HG02943 (cell line): ENCODE measurements around the gene RIN3.
"Not testable (repeated sequence)": the region's sequence is repeated elsewhere in the genome, so short reads cannot be mapped to it uniquely, and the experiment has no call there.

ENCODE experiments used
- ATAC-seq: cut with Tn5 transposase; IDR thresholded peaks from one replicate; pipeline ENCODE4 v1.9.1; 2021; ENCODE audit warnings: mild to moderate bottlenecking, low read depth, moderate library complexity; ENCODE audit not compliant: unreplicated experiment

RIN3 gene

DNA sequence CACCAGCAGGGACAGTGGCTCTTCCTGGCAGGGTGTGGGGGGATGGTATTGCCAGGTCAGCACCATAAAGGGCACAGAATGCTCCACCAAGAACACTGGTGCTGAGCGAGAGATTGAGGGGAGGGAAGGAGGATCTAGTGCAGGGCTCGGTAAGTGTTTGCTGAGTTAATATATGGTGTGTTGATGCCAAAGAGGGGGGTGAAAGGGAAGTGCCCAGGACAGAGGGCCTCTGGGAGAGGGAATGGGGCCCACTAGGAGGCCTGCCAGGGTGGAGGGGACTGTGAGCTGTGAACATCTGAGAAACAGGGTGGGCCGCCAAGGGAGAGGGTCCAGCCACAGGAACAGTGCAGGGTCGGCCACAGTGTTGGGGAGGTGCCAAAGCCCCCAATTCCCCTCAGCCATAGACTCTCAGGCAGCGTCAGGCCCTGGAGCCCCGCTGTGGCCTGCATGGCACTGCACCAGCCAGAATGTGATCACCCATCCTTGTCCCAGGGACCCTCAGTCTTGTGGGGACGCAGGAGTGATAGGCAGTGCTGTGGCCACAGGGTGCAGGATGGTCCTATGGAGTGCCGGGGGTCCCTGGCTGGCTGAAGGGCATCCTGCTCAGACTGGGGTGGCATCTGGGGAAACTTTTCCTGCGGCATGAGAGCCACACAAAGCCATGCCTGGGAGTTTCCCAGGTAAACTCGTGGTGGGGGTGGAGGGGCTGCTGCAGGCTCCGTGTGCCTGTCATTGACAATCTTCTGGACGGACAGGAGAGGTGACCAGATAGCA, 11.9 kb downstream of the RIN3 start:
- ATAC-seq, result no peak

DNA sequence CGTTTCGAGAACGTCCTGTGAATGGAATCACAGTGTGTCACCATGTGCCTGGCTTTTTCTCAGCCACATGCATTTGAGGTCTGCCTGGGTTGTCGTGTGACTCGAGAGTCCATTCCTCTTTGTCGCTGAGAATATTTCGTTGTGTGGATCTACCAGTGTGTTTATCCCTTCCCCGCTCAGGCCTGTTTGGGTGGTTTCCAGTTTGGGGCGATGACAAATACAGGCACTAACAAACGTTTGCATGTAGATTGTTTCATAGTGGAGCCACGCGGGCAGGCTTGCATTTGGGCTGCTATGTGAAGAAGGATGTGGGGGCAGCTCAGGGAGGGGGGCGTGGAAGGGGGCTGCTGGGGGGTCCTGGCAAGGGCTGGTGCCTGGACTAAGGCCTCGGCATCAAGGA, 14.1 kb downstream of the RIN3 start:
- no peak for ATAC-seq

DNA sequence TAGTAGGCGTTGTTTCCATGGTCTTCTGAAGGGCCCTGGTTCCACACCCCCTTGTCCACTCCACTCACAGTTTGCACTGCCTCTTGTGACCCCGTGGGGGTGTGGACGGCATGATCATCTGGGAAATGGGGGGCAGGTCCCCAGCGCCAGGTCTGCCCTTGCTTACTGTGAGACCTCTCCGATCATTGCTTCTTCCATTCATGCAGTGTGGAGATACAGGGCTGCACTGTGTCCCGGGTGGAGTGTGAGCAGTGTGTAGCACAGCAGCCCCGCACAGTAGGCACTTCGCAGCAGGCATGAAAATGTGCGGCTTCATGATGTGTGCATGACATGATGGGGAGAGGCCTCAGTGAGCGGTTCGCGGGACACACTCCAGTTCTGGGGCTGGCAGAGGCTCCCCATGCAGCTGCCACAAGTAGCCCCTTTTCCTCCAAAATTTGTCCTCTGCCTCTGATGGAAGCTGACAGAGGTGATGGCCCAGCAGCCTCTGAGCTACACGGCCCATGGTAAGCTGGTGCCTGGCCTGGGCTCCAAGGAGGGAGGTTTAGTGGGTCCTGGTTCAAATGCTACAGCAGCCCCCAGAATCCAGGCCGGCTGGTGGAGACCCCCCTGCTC, 15.0 kb downstream of the RIN3 start:
- no peak for ATAC-seq

DNA sequence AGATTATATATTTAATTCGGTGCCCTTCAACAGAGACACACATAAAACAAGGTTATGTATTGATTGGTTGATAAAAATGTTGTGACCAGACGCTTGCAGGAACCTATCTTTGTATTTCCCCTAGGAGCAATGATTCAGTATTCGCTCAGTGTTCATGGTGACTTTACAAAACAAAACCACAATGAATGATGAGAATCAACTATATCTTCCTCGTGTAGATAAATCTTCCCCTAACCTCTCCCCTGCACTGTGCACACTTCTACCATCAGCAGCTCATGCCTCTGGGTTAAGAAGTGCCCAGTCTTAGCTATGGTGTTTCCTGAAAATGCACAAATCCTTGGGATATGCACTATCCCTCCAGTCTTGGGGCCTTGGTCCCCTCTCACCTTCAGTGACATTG, 16.3 kb downstream of the RIN3 start:
- ATAC-seq, result no peak

DNA sequence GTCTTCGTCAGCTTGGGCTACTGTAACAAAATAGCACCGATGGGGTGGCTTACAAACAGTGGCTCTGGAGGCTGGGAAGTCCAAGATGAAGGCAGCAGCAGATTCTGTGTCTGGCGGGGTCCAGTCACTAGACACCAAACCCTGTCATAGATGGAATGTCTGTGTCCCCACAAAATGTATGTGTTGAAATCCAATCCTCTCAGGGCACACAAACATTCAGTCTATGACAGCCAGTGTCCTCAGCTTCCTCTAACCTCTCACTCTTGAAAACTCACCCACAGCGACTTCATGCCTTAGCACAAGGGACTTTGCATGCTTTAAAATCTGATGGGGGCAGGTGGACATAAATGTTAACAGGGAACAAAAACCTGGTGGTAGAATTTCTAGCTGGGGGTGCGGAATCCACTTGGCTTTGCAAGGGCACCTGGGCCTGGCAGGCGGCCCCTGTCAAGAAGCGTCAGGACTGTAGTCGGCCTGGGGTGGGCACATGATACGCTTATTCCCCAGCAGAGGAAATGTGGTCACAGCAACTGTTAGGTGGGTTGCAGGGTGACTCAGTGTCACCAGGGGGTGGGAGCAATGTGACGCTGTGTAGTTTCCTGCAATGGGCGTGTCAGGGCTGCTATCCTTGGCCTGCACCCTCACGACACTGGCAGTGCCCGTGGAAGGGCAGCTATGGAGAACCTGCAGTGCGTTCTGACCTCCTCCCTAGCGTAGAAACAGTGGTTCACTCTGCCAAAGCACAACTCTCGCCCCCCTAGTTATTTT, 17.7 kb downstream of the RIN3 start:
- no peak for ATAC-seq

DNA sequence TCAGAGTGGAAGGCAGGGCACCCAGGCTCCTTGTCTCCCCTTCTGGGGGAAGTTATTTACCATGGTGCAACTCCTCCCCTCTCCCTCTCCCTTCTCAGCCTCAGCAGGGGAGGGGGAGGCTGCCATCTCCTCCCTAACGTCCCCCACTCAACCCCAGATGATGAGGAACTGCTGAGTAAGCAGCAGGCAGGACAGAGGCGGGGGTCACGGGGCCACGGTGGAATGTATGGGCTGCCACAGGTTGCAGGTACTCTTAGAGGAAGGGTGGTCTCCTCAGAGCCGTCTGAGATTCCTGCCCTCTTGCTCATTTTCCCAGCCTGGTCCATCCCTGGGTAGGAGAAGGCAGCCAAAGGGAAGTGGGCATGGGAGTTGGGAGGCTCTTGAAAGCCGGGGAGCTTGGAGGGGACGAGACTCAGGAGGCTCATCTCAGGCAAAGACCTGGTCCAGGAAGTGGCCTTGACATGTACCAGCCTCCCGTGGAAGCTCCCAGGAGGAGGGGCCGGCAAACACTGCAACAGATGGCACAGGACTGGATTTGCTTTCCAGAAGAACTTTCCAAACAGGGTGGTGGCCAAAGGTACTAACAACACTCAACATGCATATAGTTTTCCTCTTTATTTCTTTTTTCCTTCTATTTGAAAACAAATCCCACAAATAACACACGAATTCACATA, 19.0 kb downstream of the RIN3 start:
- no peak for ATAC-seq

DNA sequence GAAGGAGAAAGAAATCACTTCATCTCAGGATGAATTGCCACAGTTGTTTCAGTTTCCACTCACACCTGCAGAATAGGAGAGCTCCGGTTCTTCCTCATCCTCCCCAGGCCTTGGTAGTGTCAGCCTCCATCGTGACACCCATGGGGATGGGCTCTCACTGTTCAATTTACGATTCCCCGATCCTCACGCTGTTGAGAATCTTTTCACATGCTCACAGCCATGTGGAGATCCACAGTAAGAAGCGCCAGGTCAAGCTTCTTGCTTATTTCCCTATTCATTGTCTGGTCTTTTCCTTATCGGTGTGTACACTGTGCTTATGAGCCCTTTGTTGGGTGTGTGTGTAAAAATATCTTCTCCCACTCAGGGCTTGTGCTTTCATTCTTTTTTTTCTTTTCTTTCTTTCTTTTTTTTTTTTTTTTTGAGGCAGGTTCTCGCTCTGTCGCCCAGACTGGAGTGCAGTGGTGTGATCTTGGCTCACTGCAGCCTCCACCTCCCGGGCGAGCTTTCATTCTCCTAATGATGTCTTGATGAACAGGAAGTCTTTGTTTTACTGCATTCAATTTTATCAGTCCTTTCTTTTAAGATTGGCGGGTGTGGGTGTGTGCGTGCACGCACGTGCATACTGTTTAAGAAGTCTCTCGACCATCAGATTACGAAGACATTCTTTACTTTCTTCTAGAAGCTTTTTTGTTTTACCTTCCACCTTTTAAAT, 21.5 kb downstream of the RIN3 start:
- ATAC-seq, result no peak

DNA sequence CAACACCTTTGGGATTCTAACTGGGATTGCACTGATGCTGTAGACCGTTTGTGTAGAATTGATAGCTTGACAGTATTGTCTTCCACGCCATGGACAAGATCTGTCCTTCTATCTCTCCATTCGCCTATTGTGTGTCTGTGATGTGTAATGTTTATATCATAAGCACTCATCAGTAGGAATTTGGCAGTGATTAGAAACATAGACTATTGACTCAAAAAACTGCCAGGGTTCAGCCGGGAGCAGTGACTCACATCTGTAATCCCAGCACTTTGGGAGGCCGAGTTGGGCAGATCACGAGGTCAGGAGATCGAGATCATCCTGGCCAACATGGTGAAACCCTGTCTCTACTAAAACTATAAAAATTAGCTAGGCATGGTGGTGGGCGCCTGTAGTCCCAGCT, 22.6 kb downstream of the RIN3 start:
- not testable (repeated sequence) for ATAC-seq

DNA sequence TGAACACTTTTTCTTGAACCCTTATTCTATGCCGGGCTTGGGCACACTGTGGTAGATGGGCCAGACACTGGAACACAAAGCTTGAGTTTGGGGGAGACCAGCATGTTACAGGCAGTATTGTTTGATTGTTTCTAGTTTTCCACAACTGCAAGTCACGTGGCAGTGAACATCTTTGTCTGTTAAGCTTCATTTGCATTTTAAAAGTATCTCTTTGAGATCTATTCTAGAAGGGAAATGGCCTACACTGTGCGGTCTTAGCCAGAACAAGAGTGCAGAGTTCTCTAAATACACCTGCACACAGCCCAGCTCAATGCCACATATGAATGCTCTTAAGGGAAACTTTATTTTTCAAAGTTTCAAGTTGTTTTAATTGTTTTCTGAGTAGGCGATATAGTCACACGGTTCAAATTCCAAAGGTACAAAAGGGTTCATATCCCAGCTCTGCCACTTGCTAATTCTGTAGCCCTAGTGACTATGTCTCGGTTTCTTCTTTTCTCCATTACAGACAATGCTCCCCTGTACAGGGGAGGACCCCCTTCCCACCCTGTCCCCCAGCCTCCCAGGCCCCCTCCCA, 24.9 kb downstream of the RIN3 start:
- ATAC-seq, result peak; percentile 61

DNA sequence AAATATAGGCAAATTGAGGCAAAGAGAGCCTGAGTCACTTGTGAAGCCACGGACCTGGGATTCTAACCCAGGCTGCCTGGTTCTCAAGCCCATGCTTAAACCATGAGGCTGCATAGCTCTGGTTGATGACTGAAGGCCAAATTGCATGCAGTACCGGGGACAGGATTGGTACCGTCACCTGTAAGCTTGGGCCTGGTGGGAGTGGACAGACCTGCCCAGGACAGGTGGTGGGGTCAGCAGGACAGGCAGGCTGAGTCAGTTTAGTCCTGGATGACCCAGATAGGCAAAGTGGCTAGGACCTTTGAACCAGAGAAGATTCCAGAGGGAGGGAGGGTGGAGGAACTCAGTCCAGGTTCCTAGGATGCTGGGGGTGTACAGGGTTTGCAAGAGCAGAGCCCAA, 25.8 kb downstream of the RIN3 start:
- no peak for ATAC-seq

DNA sequence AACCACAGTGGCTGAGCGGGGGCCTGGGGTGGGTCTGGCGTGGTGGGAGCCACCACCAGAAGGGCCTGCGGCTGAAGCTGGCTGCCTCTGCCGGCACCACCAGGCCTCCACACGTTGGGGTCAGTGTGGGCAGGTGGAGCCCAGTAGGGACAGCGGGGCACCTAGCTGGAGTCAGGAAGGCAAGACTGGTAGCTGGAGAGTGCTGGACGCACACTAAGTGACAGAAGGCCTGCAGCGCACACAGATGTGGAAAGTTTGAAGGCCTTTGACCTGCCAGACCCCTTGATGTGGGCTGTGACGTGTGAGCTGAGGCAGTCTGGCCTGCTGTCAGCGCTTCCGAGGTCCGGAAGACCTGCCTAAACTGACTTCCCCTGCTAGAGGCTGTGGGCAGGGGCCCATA, 26.3 kb downstream of the RIN3 start:
- no peak for ATAC-seq

DNA sequence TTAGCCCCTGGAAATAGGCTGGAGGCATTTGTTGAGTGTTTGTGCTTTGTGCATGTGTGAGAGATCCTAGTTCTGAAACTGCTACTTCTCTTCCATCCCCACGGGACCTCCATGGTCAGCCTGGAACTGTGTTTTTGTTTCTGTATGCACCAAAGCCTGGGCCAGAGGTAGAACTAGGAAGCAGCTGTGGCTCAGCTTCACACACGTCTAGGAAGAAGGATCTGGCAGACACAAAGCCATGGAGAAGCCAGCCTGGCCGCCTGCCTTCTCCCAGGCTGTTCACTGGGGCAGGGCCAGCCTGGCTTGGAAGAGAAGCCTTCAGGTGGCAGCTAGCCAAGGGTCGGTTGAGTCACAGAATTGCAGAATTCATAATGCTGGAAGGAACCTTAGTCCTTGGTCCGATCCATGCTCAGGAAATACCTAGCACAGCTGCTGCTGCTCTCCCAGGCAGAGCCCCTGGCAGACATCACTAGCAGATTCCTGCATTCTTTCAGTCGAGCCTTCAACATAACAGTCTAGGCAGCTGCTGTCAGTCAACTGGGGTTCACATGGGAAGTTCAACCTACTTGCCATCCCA, 27.0 kb downstream of the RIN3 start:
- no peak for ATAC-seq

DNA sequence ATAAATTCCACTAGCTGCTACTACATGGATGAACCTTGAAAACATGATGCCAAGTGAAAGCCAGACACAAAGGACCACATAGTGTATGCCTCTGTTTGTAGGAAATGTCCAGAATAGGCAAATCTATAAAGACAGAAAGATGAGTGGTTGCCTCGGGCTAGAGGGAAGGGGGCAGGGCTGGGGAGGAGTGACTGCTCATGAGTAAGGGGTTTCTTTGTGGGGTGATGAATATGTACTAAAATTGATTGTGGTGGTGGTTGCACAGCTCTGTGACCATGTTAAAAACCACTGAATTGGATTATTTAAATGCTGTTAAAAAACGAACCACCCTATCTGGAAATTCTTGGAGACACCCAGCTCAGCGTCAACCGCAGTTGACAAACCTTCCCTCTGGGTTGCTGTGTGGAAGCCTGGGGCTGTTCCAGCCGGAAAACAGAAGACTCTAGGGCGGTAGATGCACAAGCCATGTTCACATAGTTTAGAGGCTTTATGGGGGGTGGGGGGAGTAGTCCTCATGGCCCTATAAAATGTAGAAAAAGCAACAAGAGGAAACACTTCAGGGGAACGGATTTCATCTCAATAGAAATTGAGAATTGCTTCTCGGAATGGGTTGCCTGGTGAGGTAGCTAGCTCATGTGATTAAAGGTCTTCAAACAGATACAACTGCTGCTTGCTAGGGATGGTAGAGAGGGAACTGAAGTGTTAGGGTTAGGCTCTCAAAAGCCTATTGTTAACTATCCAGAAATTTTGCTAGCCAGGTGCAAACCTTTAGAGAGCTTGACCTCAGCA, 29.4 kb downstream of the RIN3 start:
- ATAC-seq, result no peak

DNA sequence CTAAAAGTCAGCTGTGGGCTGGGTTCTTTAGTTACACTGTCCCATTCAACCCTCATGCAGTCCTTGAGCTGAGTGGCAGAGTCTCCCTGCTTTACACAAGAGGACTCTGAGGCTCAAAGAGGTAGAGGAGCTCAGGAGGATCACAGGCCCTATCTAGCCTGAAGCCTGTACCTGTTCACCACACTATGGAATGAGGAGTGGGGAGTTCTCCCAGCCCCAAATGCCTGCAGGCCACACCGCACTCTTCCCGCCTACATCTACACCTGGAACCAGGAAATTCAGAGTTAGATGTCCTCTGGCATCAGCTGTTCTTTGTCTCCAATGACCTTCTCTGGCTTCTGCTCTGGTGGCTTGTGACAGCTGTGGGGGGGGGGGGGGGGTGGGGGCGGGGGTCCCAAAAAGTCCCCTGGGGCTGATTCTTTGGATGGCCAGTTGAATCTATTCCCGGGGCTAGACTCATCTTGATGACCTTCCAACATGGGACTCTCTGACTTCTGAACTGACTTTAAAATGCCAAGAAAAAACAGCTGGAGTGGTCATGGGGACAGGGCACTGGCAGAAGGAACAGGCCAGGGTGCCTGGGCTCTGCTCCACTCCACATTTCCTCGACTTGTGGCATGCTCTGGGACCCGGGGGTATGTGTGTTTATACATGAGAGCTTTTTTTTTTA, 30.6 kb downstream of the RIN3 start:
- no peak for ATAC-seq

DNA sequence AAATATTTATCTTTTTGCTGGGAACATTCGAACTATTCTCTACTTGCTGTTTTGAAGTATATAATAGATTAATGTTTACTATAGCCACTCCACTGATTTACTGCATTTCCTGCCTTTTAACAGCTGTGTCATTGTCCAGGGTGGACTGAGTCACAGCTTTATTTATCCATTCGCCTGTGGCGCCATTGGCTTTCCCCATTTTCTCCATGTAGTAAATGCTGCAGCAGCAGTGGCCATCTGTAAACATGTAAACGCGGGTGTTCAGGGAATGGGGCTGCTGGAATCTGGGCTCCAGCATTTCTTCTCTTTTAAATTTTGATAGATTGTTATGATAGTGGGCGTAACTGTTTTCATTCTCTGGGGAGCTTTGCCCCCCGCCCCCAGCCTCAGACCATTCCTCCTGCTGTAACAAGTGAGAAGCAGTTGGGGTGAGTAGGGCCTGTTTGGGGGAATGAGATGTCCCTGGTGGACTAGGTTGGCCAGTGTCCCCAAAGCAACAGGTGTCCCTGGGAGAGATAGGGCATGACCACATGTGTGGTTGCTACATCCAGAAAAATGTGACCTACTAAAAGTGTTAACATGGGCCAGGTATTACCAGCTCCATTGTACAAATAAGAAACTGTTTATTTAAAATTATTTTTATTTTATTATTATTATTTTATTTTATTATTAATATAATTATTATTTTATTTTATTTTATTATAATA, 32.9 kb downstream of the RIN3 start:
- ATAC-seq, result no peak

DNA sequence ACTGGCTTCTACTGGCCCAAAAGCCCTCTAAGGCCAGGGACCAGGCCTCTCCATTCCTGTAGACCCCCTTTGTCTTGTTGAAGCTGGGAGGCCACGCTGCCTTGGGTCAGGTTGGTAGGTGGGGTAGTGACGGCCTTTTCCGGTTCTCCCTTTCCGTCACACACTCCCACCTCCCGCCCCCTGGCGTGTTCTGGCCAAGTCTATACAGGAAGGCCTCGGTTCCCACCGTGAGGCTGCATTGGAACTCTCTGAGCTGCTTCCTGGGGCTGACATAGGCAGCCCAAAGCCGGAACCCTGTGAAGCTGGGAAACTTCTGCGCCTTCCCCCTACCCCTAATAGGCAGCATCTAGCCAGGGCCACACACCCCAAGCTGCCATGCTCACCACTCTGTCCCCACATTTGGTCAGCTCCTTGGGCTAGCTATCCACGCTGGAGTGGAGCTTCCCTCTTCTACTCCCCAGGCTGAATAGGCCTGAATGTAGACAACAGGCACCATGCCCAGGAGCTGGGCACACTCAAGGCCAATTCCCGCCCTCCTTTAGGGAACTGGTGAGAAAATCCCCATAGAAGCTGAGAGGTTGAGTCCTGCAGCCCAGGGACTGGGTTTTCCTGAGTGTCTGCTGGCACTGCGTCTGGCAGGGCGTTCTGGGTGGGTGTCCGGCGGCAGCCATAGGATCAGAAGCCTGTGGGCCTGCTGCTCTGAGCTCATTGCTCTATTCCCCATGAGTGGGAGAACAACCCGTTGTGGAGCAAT, 35.7 kb downstream of the RIN3 start:
- ATAC-seq, result no peak

DNA sequence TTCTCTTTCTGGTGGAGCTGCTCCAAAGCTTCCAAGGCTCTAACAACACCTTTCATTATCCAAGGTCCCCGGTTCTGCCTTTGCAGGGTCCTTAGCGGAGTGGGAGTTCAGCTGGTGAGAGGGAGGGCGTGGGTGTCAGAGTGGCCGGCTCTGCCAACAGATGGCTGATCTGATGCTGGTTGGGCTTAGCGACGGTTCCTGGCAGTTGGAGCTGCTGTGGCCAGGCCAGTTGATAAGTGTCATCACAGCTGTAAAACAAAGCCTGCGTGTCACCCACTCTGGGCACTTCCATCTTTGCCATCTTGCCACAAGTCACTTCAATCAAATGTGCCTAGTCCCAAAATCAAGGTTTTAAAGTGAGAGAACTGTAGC, 36.3 kb downstream of the RIN3 start:
- no peak for ATAC-seq
